Mammary epithelial cell (primary cell): ENCODE measurements around the gene DNHD1.

ENCODE experiments used
- EZH2 ChIP-seq: IDR thresholded peaks from 2 replicates; pipeline ENCODE4 v1.6.1; 2012; ENCODE audit warnings: low read length, inconsistent platforms, borderline replicate concordance
- TF ChIP-seq, protein P1 (sequence below), 2 donors: IDR thresholded peaks in 1 of 2; conservative IDR thresholded peaks in 1 of 2; 2 replicates each; pipeline ENCODE4 v1.5.1; 2011 to 2012; ENCODE audit warnings: inconsistent platforms in 2 of 2, low read length in 2 of 2, mild to moderate bottlenecking in 2 of 2, control low read depth in 1 of 2, low read depth in 1 of 2; ENCODE audit not compliant: insufficient read depth in 1 of 2; ENCODE audit errors: extremely low read depth in 1 of 2

GRCh38 chr11:6583584-6583983 is 86.5 kb downstream of the DNHD1 start:
- TF ChIP-seq, protein P1, sequence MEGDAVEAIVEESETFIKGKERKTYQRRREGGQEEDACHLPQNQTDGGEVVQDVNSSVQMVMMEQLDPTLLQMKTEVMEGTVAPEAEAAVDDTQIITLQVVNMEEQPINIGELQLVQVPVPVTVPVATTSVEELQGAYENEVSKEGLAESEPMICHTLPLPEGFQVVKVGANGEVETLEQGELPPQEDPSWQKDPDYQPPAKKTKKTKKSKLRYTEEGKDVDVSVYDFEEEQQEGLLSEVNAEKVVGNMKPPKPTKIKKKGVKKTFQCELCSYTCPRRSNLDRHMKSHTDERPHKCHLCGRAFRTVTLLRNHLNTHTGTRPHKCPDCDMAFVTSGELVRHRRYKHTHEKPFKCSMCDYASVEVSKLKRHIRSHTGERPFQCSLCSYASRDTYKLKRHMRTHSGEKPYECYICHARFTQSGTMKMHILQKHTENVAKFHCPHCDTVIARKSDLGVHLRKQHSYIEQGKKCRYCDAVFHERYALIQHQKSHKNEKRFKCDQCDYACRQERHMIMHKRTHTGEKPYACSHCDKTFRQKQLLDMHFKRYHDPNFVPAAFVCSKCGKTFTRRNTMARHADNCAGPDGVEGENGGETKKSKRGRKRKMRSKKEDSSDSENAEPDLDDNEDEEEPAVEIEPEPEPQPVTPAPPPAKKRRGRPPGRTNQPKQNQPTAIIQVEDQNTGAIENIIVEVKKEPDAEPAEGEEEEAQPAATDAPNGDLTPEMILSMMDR (conservative IDR thresholded peaks at IDR 0.05 in 1 of 2, IDR thresholded peaks at IDR 0.05 in 1 of 2; ENCODE audit: extremely low read depth in 1 of 2, insufficient read depth in 1 of 2, low read depth in 1 of 2, low read length in 2 of 2) = no peak
- no peak for TF ChIP-seq EZH2
